Panc1 (cell line): ENCODE results near the gene SETD2. TPM values are rescaled to one million over a fixed set of nuclear protein-coding genes. Genes with fewer than 3 reads are reported as not detected.

Source experiments
- ATAC-seq: fragments of 200-7000 bp; cut with Tn5 transposase; 2 replicates; pipeline ENCODE4 v1.9.1; 2020; ENCODE audit warnings: mild to moderate bottlenecking, moderate library complexity
- BruUV-seq: library from RNA; stranded (reverse); fragments of 400-500 nt; replicated peaks from 2 replicates; lab custom pipeline; 2021; lab: Mats Ljungman, UMichigan
- CTCF ChIA-PET: fragments of 300-600 bp; sonication (Branson Sonifier 250); formaldehyde crosslinking; loops from one replicate; lab custom pipeline; 2022; ENCODE audit warnings: antibody characterized with exemption; lab: Charles Lee
- POLR2A ChIA-PET: fragments of 300-600 bp; sonication (Branson Sonifier 250); formaldehyde crosslinking; loops from one replicate; lab custom pipeline; 2022; ENCODE audit warnings: antibody characterized with exemption; lab: Charles Lee
- DNase-seq: peaks from one replicate; pipeline ENCODE4 v3.0.0-alpha.2; 2010; ENCODE audit warnings: low read depth, low spot score
- H3K27ac ChIP-seq: 2 replicates; pipeline ENCODE4 v1.5.1; 2011; ENCODE audit warnings: mild to moderate bottlenecking, low read length, inconsistent platforms
- H3K27me3 ChIP-seq: fragments of 200-500 bp; sonication (Bioruptor generic); 2 replicates; pipeline ENCODE4 v1.6.0; 2014; ENCODE audit warnings: low read length, inconsistent platforms; ENCODE audit not compliant: control insufficient read depth, insufficient read depth
- H3K36me3 ChIP-seq: fragments of 200-500 bp; sonication (Bioruptor generic); 2 replicates; pipeline ENCODE4 v1.5.1; 2014; ENCODE audit warnings: inconsistent platforms, mild to moderate bottlenecking, low read length, moderate library complexity; ENCODE audit not compliant: control insufficient read depth, insufficient read depth
- H3K4me1 ChIP-seq: 2 replicates; pipeline ENCODE4 v1.5.1; 2011; ENCODE audit warnings: inconsistent platforms, mild to moderate bottlenecking, low read length, moderate library complexity; ENCODE audit not compliant: control insufficient read depth, insufficient read depth
- H3K4me3 ChIP-seq, 2 experiments: 2 replicates each; pipeline ENCODE4 v1.5.1; 2011 to 2012; ENCODE audit warnings: low read depth in 2 of 2, low read length in 2 of 2, mild to moderate bottlenecking in 2 of 2, inconsistent platforms in 1 of 2, moderate library complexity in 1 of 2
- H3K9me3 ChIP-seq: fragments of 200-500 bp; sonication (Bioruptor generic); 2 replicates; pipeline ENCODE4 v1.5.1; 2014; ENCODE audit warnings: low read depth, mild to moderate bottlenecking, inconsistent platforms, low read length, moderate library complexity; ENCODE audit not compliant: control insufficient read depth, insufficient read depth
- CTCF ChIP-seq: fragments of 450-650 bp; IDR thresholded peaks from 2 replicates; pipeline ENCODE4 v1.5.1; 2017; ENCODE audit warnings: mild to moderate bottlenecking
- POLR2AphosphoS5 ChIP-seq: IDR thresholded peaks from 2 replicates; pipeline ENCODE4 v1.6.1; 2012; ENCODE audit warnings: mild to moderate bottlenecking, low read depth, low read length, moderate library complexity
- REST ChIP-seq, 2 experiments: IDR thresholded peaks; 2 replicates each; pipeline ENCODE4 v1.6.1; 2011 to 2012; ENCODE audit warnings: low read depth in 2 of 2, control low read depth in 1 of 2, low read length in 1 of 2, mild to moderate bottlenecking in 1 of 2, moderate library complexity in 1 of 2; ENCODE audit not compliant: insufficient read depth in 1 of 2
- SIN3A ChIP-seq: IDR thresholded peaks from 2 replicates; pipeline ENCODE4 v1.6.1; 2012; ENCODE audit warnings: low read depth, mild to moderate bottlenecking, low read length, moderate library complexity, borderline replicate concordance; ENCODE audit not compliant: insufficient read depth
- TCF7L2 ChIP-seq: IDR thresholded peaks from 2 replicates; pipeline ENCODE4 v1.6.1; 2011; ENCODE audit warnings: mild to moderate bottlenecking, low read depth, low read length, inconsistent platforms
- in situ Hi-C: cut with HindIII; loops from 2 replicates; pipeline ENCODE4 v1.10.0; 2016; ENCODE audit warnings: low sequenced_read_pairs, low pct_unique_long_range_greater_than_20kb
- intact Hi-C: fragments of 100-400 bp; cut with micrococcal nuclease; formaldehyde crosslinking; loops from one replicate; pipeline ENCODE4 v1.10.0; 2022; ENCODE audit not compliant: unreplicated experiment
- total RNA-seq: library from RNA; stranded (reverse); gene quantifications from one replicate; pipeline ENCODE4 v1.2.1, GENCODE V29; 2021; ENCODE audit not compliant: unreplicated experiment

Gene SETD2
- total RNA-seq, 1 experiment from 2014 or later: 32.6 TPM

GRCh38 chr3:46971742-46972141 lies 192.2 kb downstream of the SETD2 start:
- Histone ChIP-seq H3K4me1 (peaks cover 25% of the 10 kb centered on the region), H3K36me3 (no peaks in the 10 kb centered on the region; the same call in none of the 2 replicates), H3K9me3 (no peaks in the 10 kb centered on the region), H3K27me3 (no peaks in the 10 kb centered on the region), H3K27ac (no peak overlapping the region), H3K4me3 (no peak overlapping the region)
- DNase-seq (no peak), ATAC-seq (no peak)
- ChIA-PET CTCF (no interaction called here), POLR2A (no interaction called here)
- no TSS peak for BruUV-seq
- intact Hi-C loops: no loop called here
- TF ChIP-seq REST (IDR thresholded peaks at IDR 0.05; ENCODE audit: insufficient read depth in 1 of 2, low read depth in 2 of 2, low read length in 1 of 2): no peak
- TF ChIP-seq CTCF: no peak
- no peak for TF ChIP-seq TCF7L2
- no peak for TF ChIP-seq SIN3A
- TF ChIP-seq POLR2AphosphoS5: no peak
- in situ Hi-C loops: no loop called here

GRCh38 chr3:46971151-46971550 lies 192.8 kb downstream of the SETD2 start:
- ChIA-PET POLR2A (interaction anchor here (0.7 kb wide), 1 partner anchor 18 kb away, joined by 3 read pairs; no protein-coding TSS in a partner anchor), CTCF (no interaction called here)
- Histone ChIP-seq H3K27ac (no peak overlapping the region), H3K36me3 (no peaks in the 10 kb centered on the region; the same call in none of the 2 replicates), H3K4me1 (peaks cover 25% of the 10 kb centered on the region), H3K9me3 (no peaks in the 10 kb centered on the region), H3K4me3 (no peak overlapping the region), H3K27me3 (no peaks in the 10 kb centered on the region)
- BruUV-seq: no TSS peak
- intact Hi-C loops: no loop called here
- no peak for ATAC-seq
- DNase-seq: no peak
- in situ Hi-C loops: no loop called here
- TF ChIP-seq CTCF: no peak
- TF ChIP-seq SIN3A: no peak
- no peak for TF ChIP-seq TCF7L2
- TF ChIP-seq REST (IDR thresholded peaks at IDR 0.05; ENCODE audit: insufficient read depth in 1 of 2, low read depth in 2 of 2, low read length in 1 of 2): no peak
- TF ChIP-seq POLR2AphosphoS5: no peak
